ENCODE data around the gene MADCAM1. TPM values are rescaled to one million over a fixed set of nuclear protein-coding genes. Genes with fewer than 3 reads are reported as not detected.

Gene MADCAM1
- total RNA-seq, 1 experiment from 2014 or later: 0.84 TPM

DNA sequence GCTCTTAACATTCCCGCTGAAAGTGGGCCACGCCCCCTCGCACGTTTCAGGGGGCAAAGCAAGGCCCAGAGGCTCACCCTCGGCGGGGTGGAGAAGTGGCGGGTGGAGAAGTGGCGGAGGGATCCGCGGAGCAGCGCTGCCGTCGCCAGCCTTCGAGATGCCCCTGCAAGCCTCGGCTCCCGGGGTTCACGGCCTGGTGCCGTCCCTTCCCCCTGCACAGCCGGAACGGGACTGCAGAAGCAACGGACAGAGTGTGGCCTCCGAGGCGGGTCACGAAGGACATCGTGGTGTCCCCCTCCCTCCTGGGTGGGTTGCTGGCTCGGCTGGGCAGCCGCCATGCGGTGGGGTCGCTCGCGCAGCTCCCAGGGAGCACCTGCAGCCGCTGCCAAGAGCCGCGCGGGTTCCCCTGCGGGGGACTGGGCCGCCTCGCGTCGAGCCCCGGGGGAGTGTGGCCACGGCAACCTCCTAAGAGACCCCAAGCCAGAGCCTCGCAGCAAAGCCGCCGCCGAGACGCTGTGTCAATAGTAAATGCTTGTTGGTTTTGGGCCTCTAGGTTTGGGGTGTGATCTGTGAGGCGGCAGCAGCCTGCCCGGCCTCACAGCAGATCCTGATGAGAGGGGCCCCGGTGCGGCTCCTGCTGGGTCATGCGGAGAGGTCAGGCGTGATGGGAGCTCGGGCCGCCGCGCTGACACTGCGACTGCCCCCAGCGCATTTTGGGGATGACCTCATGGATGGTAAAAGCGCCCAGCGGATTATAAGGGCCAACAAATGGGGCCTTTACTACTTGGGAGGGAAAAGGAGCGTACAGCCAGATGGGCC is 16.5 kb downstream of the MADCAM1 start:
- DNase-seq (ENCODE audit: low spot score): no peak
- Histone ChIP-seq H3K27me3 (replicated peaks; ENCODE audit: insufficient read depth, low read depth, low read length, poor library complexity) (no peaks in the 10 kb centered on the region), H3K36me3 (ENCODE audit: insufficient read depth, low read length, poor library complexity, severe bottlenecking) (peaks cover 7% of the 10 kb centered on the region), H3K4me1 (ENCODE audit: insufficient read depth, low read length, poor library complexity, severe bottlenecking) (peaks cover 25% of the 10 kb centered on the region), H3K9me3 (ENCODE audit: low read depth, low read length, poor library complexity, severe bottlenecking) (no peaks in the 10 kb centered on the region), H3K27ac (ENCODE audit: low read depth, low read length, poor library complexity, severe bottlenecking) (no peak overlapping the region), H3K4me3 (ENCODE audit: low read depth, low read length, poor library complexity, severe bottlenecking) (no peak overlapping the region)
- CTCF ChIA-PET: no interaction called here
- TF ChIP-seq EZH2 (IDR thresholded peaks at IDR 0.05; ENCODE audit: borderline replicate concordance, low read depth, low read length, poor library complexity, severe bottlenecking) (no peak), CTCF (conservative IDR thresholded peaks at IDR 0.05; ENCODE audit: low read depth, low read length) (no peak)
- POLR2A ChIA-PET (ENCODE audit: low non-redundant PET): no interaction called here
- BruUV-seq (replicated peaks): no TSS peak
- intact Hi-C loops (cut with micrococcal nuclease; ENCODE audit: unreplicated experiment): no loop called here

DNA sequence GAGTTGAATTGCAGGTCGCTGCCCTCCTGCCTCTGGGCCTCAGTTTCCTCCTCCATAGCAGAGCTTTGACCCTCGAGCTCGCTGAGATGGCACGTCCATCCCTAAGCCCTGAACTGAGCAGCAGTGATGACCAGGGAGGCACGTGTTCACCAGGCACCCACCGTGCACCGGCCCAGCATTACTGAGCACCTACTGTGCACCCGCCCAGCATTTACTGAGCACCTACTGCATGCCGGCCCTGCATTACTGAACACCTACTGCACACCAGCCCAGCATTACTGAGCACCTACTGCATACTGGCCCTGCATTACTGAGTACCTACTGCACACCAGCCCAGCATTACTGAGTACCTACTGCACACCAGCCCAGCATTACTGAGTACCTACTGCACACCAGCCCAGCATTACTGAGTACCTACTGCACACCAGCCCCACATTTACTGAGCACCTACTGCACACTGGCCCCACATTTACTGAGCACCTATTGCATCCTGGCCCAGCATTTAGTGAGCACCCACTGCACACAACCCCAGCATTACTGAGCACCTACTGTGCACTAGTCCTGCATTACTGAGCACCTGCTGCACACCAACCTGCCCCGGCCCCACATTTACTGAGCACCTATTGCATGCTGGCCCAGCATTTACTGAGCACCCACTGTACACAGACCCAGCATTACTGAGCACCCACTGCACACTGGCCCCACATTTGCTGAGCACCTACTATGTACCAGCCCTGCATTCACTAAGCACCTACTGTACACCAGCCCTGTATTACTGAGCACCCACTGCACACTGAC is 17.3 kb downstream of the MADCAM1 start:
- BruUV-seq (replicated peaks): no TSS peak
- Histone ChIP-seq H3K4me3 (ENCODE audit: low read depth, low read length, poor library complexity, severe bottlenecking) (no peak overlapping the region), H3K27me3 (replicated peaks; ENCODE audit: insufficient read depth, low read depth, low read length, poor library complexity) (no peaks in the 10 kb centered on the region), H3K27ac (ENCODE audit: low read depth, low read length, poor library complexity, severe bottlenecking) (no peak overlapping the region), H3K36me3 (ENCODE audit: insufficient read depth, low read length, poor library complexity, severe bottlenecking) (peaks cover 7% of the 10 kb centered on the region), H3K9me3 (ENCODE audit: low read depth, low read length, poor library complexity, severe bottlenecking) (no peaks in the 10 kb centered on the region), H3K4me1 (ENCODE audit: insufficient read depth, low read length, poor library complexity, severe bottlenecking) (peaks cover 18% of the 10 kb centered on the region)
- no peak for DNase-seq (ENCODE audit: low spot score)
- CTCF ChIA-PET: no interaction called here
- POLR2A ChIA-PET (ENCODE audit: low non-redundant PET): no interaction called here
- intact Hi-C loops (cut with micrococcal nuclease; ENCODE audit: unreplicated experiment): no loop called here
- TF ChIP-seq CTCF (conservative IDR thresholded peaks at IDR 0.05; ENCODE audit: low read depth, low read length): no peak
- no peak for TF ChIP-seq EZH2 (IDR thresholded peaks at IDR 0.05; ENCODE audit: borderline replicate concordance, low read depth, low read length, poor library complexity, severe bottlenecking)

GRCh38 chr19:514166-514663 is 17.9 kb downstream of the MADCAM1 start:
- no TSS peak for BruUV-seq (replicated peaks)
- CTCF ChIA-PET: no interaction called here
- H3K27me3 ChIP-seq (replicated peaks; ENCODE audit: insufficient read depth, low read depth, low read length, poor library complexity): no peaks in the 10 kb centered on the region
- H3K4me3 ChIP-seq (ENCODE audit: low read depth, low read length, poor library complexity, severe bottlenecking): no peak overlapping the region
- H3K36me3 ChIP-seq (ENCODE audit: insufficient read depth, low read length, poor library complexity, severe bottlenecking): peaks cover 7% of the 10 kb centered on the region
- intact Hi-C loops (cut with micrococcal nuclease; ENCODE audit: unreplicated experiment): no loop called here
- TF ChIP-seq CTCF (conservative IDR thresholded peaks at IDR 0.05; ENCODE audit: low read depth, low read length) (no peak), EZH2 (IDR thresholded peaks at IDR 0.05; ENCODE audit: borderline replicate concordance, low read depth, low read length, poor library complexity, severe bottlenecking) (no peak)
- no peak for DNase-seq (ENCODE audit: low spot score)
- H3K9me3 ChIP-seq (ENCODE audit: low read depth, low read length, poor library complexity, severe bottlenecking): no peaks in the 10 kb centered on the region
- no peak overlapping the region for H3K27ac ChIP-seq (ENCODE audit: low read depth, low read length, poor library complexity, severe bottlenecking)
- peaks cover 14% of the 10 kb centered on the region for H3K4me1 ChIP-seq (ENCODE audit: insufficient read depth, low read length, poor library complexity, severe bottlenecking)
- POLR2A ChIA-PET (ENCODE audit: low non-redundant PET): no interaction called here
